SK-N-MC (cell line): ENCODE data around the gene AGAP4.

Experiments
- EZH2 ChIP-seq: fragments of 200-600 bp; sonication (generic); IDR thresholded peaks from one replicate; pipeline ENCODE4 v1.6.1; 2017; ENCODE audit warnings: antibody characterized with exemption
- POLR2AphosphoS5 ChIP-seq: IDR thresholded peaks from 2 replicates; pipeline ENCODE4 v1.6.1; 2012; ENCODE audit warnings: mild to moderate bottlenecking, low read depth, low read length, borderline replicate concordance

DNA sequence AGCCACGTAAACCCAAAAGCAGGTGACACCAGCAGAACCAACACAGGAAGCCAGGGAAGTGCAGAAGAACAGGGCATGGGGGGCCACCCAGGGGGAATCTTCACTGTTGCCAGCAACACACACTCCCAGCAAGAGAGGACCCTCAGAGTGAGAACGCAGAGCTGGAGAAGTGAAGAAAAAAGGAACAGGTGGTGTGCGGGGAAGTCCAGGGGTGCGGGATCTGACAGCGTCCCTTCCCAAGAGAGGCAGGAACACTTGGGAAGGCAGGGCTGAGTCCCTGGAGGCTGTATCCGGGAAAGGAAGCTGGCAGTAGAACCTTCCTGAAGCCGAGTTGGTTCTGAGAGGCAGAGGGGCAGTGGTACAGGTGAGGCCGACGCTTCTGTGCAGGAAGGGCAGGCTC, 27.7 kb downstream of the AGAP4 start:
- no peak for TF ChIP-seq EZH2
- TF ChIP-seq POLR2AphosphoS5 = no peak
